MCF 10A (cell line): Measurements from ENCODE around the gene AQP11. TPM values are rescaled to one million over a fixed set of nuclear protein-coding genes. Genes with fewer than 3 reads are reported as not detected.

Experiments used
- BruUV-seq: library from RNA; stranded (reverse); fragments of 400-500 nt; replicated peaks from 2 replicates; lab custom pipeline; 2021; lab: Mats Ljungman, UMichigan
- CTCF ChIA-PET: fragments of 300-600 bp; sonication (Branson Sonifier 250); formaldehyde crosslinking; extraction: SDS; loops from one replicate; lab custom pipeline; 2021; ENCODE audit warnings: antibody characterized with exemption, inconsistent platforms; lab: Yijun Ruan, JAX
- POLR2A ChIA-PET: fragments of 300-600, 350-650 bp; sonication (Branson Sonifier 250); formaldehyde crosslinking; extraction: SDS; loops from one replicate; lab custom pipeline; 2020; ENCODE audit warnings: antibody characterized with exemption, inconsistent platforms; lab: Yijun Ruan, JAX
- DNase-seq: peaks from one replicate; pipeline ENCODE4 v3.0.0-alpha.2; 2018; ENCODE audit not compliant: unreplicated experiment
- H3K27ac Mint-ChIP-seq: one replicate; pipeline ENCODE4 v1.8.0; 2022; ENCODE audit warnings: mild to moderate bottlenecking, low read depth, mixed read lengths; ENCODE audit not compliant: unreplicated experiment
- H3K27me3 Mint-ChIP-seq: one replicate; pipeline ENCODE4 v1.8.0; 2022; ENCODE audit warnings: mixed read lengths; ENCODE audit not compliant: insufficient read depth, unreplicated experiment
- H3K36me3 Mint-ChIP-seq: one replicate; pipeline ENCODE4 v1.8.0; 2022; ENCODE audit warnings: mild to moderate bottlenecking, moderate library complexity, mixed read lengths; ENCODE audit not compliant: insufficient read depth, unreplicated experiment
- H3K4me1 Mint-ChIP-seq: one replicate; pipeline ENCODE4 v1.8.0; 2022; ENCODE audit warnings: mixed read lengths; ENCODE audit not compliant: insufficient read depth, unreplicated experiment
- H3K4me3 Mint-ChIP-seq: one replicate; pipeline ENCODE4 v1.8.0; 2022; ENCODE audit warnings: mild to moderate bottlenecking, moderate library complexity, mixed read lengths; ENCODE audit not compliant: unreplicated experiment
- H3K9me3 Mint-ChIP-seq: one replicate; pipeline ENCODE4 v1.8.0; 2022; ENCODE audit warnings: mixed read lengths; ENCODE audit not compliant: unreplicated experiment
- intact Hi-C: fragments of 100-400 bp; cut with micrococcal nuclease; formaldehyde crosslinking; loops from 2 replicates; pipeline ENCODE4 v1.14.1; 2022
- total RNA-seq: library from RNA; stranded (reverse); gene quantifications from 2 replicates; pipeline ENCODE4 v1.2.3, GENCODE V29; 2022
- TF ChIP-seq, protein P1 (sequence below): fragments of 200-600 bp; IDR thresholded peaks from one replicate; pipeline ENCODE4 v1.8.0; 2022; ENCODE audit warnings: antibody characterized with exemption, mild to moderate bottlenecking; ENCODE audit not compliant: unreplicated experiment

The AQP11 gene
- total RNA-seq, 1 experiment from 2014 or later, result not detected

GRCh38 chr11:77650123-77650522 lies 60.4 kb downstream of the AQP11 start:
- CTCF ChIA-PET, result interaction anchor here (1.2 kb wide), 1 partner anchor 10 kb away, joined by 5 read pairs; no protein-coding TSS in a partner anchor

DNA sequence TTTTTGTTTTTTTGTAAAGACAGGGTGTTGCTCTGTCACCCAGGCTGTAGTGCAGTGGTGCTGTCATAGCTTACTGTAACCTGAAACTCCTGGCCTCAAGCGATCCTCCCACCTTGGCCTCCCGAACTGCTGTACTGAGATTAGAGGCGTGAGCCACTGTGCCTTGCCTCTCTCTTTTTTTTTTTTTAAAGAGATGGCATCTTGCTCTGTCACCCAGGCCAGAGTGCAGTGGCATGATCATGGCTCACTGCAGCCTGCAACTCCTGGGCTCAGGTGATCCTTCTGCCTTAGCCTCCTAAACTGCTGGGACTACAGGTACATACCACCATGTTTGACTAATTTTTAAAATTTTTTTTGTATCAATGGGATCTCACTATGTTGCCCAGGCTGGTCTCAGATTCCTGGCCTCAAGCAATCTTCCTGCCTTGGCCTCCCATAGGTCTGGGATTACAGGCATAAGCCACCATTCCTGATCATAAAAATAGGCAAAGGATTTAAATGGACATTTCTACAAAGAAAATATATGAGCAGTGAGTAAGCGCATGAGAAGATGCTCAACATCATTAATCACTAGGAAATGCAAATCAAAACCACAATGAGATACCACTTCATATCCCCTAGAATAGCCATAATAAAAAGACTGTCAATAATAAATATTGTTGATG lies 65.1 kb downstream of the AQP11 start:
- H3K4me3 Mint-ChIP-seq, result no peak overlapping the region
- no peaks in the 10 kb centered on the region for H3K27me3 Mint-ChIP-seq
- DNase-seq, result peak; percentile 35
- H3K9me3 Mint-ChIP-seq, result no peaks in the 10 kb centered on the region
- TF ChIP-seq, protein P1, sequence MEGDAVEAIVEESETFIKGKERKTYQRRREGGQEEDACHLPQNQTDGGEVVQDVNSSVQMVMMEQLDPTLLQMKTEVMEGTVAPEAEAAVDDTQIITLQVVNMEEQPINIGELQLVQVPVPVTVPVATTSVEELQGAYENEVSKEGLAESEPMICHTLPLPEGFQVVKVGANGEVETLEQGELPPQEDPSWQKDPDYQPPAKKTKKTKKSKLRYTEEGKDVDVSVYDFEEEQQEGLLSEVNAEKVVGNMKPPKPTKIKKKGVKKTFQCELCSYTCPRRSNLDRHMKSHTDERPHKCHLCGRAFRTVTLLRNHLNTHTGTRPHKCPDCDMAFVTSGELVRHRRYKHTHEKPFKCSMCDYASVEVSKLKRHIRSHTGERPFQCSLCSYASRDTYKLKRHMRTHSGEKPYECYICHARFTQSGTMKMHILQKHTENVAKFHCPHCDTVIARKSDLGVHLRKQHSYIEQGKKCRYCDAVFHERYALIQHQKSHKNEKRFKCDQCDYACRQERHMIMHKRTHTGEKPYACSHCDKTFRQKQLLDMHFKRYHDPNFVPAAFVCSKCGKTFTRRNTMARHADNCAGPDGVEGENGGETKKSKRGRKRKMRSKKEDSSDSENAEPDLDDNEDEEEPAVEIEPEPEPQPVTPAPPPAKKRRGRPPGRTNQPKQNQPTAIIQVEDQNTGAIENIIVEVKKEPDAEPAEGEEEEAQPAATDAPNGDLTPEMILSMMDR, result no peak
- intact Hi-C loops, result no loop called here
- H3K4me1 Mint-ChIP-seq, result no peaks in the 10 kb centered on the region
- ChIA-PET POLR2A (no interaction called here), CTCF (no interaction called here)
- H3K27ac Mint-ChIP-seq, result no peak overlapping the region
- no TSS peak for BruUV-seq
- H3K36me3 Mint-ChIP-seq, result no peaks in the 10 kb centered on the region

More at GRCh38 chr11:77650123-77650522, 60.4 kb downstream of the AQP11 start:
- POLR2A ChIA-PET, result interaction anchor here (1.2 kb wide), 1 partner anchor 12 kb away, joined by 4 read pairs; the partner anchor contains the start of gene CLNS1A
- BruUV-seq, result no TSS peak
- no peak for DNase-seq
- intact Hi-C loops, result no loop called here
- TF ChIP-seq, protein P1, result no peak
- H3K27me3 Mint-ChIP-seq, result no peaks in the 10 kb centered on the region
- no peaks in the 10 kb centered on the region for H3K36me3 Mint-ChIP-seq
- H3K4me1 Mint-ChIP-seq, result no peaks in the 10 kb centered on the region
- H3K27ac Mint-ChIP-seq, result no peak overlapping the region
- no peaks in the 10 kb centered on the region for H3K9me3 Mint-ChIP-seq
- no peak overlapping the region for H3K4me3 Mint-ChIP-seq

GRCh38 chr11:77656362-77656761 lies 66.6 kb downstream of the AQP11 start:
- Mint-ChIP-seq H3K27ac (no peak overlapping the region), H3K27me3 (no peaks in the 10 kb centered on the region), H3K9me3 (no peaks in the 10 kb centered on the region), H3K4me3 (no peak overlapping the region), H3K36me3 (no peaks in the 10 kb centered on the region), H3K4me1 (no peaks in the 10 kb centered on the region)
- no peak for DNase-seq
- BruUV-seq, result no TSS peak
- ChIA-PET POLR2A (no interaction called here), CTCF (no interaction called here)
- TF ChIP-seq, protein P1, result no peak
- intact Hi-C loops, result no loop called here

DNA sequence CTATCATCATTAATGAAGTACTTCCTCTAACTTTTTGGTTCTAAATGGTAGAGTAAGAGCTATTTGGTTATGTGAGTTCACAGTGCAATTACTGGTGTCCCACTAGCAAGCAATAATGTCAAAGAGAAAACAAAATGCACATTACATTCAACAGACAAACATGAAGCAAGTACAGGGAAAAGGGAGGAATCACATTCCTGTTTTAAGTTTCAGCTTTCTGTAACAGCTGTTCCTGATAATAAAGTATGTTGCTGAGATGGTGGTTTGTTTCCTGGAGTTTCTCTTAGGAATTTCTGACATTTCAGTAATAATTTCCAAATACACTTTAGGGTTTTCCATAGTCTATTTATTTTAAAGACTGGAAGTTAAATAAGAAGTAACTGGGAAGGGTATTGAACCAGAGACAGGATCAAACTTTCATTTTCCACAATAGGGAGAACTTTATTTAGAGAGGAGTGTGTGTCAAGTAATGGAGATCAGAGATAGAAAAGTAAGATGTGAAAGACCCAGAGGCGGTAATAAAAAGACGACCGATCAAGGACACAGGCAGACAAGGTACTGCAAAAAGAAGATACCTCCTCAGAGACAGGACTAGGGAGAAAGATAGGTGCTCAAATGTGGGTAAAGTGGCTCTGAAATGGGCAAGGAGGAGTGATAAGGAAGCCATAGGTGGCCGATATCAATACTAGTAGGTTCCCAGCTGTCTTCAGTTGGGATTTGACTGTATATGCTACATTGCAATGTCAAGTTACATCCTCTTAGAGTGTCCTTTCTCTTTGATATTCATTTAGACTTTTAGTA lies 68.7 kb downstream of the AQP11 start:
- Mint-ChIP-seq H3K9me3 (no peaks in the 10 kb centered on the region), H3K4me1 (no peaks in the 10 kb centered on the region), H3K27me3 (no peaks in the 10 kb centered on the region), H3K36me3 (no peaks in the 10 kb centered on the region), H3K27ac (no peak overlapping the region), H3K4me3 (no peak overlapping the region)
- ChIA-PET CTCF (interaction anchor here (0.7 kb wide), 1 partner anchor 36 kb away, joined by 3 read pairs; no protein-coding TSS in a partner anchor), POLR2A (interaction anchor here (2.0 to 2.5 kb wide), 2 partner anchors 12 to 22 kb away, joined by 4 to 6 read pairs; no protein-coding TSS in a partner anchor)
- no TSS peak for BruUV-seq
- DNase-seq, result no peak
- TF ChIP-seq, protein P1, result no peak
- intact Hi-C loops, result no loop called here
